BE2C (cell line): ENCODE data around the gene MFSD11.
A peak's percentile ranks its signal among the peaks of the same experiment; 100 is the strongest.
"Not testable (repeated sequence)": the region's sequence is repeated elsewhere in the genome, so short reads cannot be mapped to it uniquely, and the experiment has no call there.

Experiments
- DNase-seq: peaks from one replicate; pipeline ENCODE4 v3.0.0-alpha.2; 2020
- H3K27me3 ChIP-seq: fragments of 250-450 bp; sonication (Bioruptor Pico); 2 replicates; pipeline ENCODE4 v1.5.1; 2020; ENCODE audit warnings: mild to moderate bottlenecking
- H3K36me3 ChIP-seq: fragments of 250-450 bp; sonication (Bioruptor Pico); 2 replicates; pipeline ENCODE4 v1.5.1; 2020; ENCODE audit warnings: mild to moderate bottlenecking
- H3K4me1 ChIP-seq: fragments of 250-450 bp; sonication (Bioruptor Pico); 2 replicates; pipeline ENCODE4 v1.5.1; 2020
- H3K4me3 ChIP-seq: 2 replicates; pipeline ENCODE4 v1.5.1; 2011; ENCODE audit warnings: low read depth, low read length
- H3K9me3 ChIP-seq: fragments of 250-450 bp; sonication (Bioruptor Pico); 2 replicates; pipeline ENCODE4 v1.5.1; 2020
- TF ChIP-seq, protein P1 (sequence below): IDR thresholded peaks from 2 replicates; pipeline ENCODE4 v1.5.1; 2012; ENCODE audit warnings: mild to moderate bottlenecking, low read depth, low read length

The MFSD11 gene

DNA sequence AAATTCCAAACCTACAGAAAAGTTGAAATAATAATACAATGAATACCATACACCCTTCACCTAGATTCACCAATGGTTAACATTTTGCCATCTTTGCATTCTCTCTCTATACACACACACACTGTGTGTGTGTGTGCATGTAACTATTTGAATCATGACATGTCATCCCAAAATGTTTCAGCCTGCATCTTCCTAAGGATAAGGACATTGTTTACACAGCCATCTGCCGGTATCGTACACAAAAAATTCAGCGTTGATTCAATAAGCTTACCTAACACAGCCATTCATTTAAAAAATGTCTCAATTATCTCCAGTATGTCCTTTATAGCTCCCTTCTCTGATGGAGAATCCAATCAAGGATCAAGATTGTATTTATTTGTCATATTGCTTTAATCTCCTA, 31.1 kb upstream of the MFSD11 start:
- Histone ChIP-seq H3K27me3 (no peaks in the 10 kb centered on the region), H3K36me3 (peaks cover 12% of the 10 kb centered on the region), H3K4me1 (peaks cover 23% of the 10 kb centered on the region), H3K9me3 (no peaks in the 10 kb centered on the region), H3K4me3 (no peak overlapping the region)
- TF ChIP-seq, protein P1, sequence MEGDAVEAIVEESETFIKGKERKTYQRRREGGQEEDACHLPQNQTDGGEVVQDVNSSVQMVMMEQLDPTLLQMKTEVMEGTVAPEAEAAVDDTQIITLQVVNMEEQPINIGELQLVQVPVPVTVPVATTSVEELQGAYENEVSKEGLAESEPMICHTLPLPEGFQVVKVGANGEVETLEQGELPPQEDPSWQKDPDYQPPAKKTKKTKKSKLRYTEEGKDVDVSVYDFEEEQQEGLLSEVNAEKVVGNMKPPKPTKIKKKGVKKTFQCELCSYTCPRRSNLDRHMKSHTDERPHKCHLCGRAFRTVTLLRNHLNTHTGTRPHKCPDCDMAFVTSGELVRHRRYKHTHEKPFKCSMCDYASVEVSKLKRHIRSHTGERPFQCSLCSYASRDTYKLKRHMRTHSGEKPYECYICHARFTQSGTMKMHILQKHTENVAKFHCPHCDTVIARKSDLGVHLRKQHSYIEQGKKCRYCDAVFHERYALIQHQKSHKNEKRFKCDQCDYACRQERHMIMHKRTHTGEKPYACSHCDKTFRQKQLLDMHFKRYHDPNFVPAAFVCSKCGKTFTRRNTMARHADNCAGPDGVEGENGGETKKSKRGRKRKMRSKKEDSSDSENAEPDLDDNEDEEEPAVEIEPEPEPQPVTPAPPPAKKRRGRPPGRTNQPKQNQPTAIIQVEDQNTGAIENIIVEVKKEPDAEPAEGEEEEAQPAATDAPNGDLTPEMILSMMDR = no peak
- DNase-seq = no peak

DNA sequence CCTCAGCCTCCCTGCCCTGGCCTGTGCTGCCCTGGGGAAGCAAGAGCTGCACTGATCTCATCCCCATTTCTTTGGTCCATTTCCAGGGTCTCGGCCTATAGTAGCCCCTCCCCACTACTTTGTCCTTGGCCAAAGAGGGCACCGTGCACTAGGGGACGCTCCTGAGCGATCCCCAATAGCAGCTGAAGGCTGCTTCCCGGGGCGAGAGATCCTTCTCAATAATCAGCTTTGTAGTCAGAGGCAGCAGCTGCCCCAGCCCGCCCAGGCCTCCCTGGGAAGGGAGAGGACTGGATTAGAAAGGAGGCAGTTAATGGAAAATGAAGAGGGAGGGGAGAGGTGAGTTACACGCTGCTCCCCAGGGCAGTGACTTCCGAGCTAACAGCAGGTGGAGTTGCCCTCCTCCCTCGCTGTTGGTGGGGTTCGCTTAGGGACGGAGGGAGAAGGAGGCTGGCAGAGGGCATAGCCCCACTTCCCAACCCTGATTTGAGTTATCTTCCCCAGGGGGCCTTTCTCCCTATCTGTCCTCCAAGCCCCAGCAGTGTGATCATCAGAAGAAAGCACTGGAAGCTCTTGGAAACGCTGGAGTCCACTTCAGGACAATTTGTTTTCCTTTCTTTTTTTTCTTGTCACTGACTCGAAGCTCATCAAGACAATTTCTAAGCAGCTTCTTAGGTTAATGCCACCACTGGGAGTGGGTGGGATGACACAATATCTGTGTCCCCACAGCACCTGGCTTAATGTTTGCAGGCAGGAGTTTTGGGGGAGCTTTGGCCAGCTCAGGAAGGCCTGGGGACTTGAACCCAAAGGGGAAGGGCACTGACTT, 29.7 kb upstream of the MFSD11 start:
- H3K4me1 ChIP-seq = peaks cover 20% of the 10 kb centered on the region
- peak; percentile 71 for DNase-seq
- H3K4me3 ChIP-seq = peak overlapping the region; percentile 95
- TF ChIP-seq, protein P1 = peak; percentile 74
- H3K9me3 ChIP-seq = no peaks in the 10 kb centered on the region
- no peaks in the 10 kb centered on the region for H3K27me3 ChIP-seq
- H3K36me3 ChIP-seq = peaks cover 12% of the 10 kb centered on the region

DNA sequence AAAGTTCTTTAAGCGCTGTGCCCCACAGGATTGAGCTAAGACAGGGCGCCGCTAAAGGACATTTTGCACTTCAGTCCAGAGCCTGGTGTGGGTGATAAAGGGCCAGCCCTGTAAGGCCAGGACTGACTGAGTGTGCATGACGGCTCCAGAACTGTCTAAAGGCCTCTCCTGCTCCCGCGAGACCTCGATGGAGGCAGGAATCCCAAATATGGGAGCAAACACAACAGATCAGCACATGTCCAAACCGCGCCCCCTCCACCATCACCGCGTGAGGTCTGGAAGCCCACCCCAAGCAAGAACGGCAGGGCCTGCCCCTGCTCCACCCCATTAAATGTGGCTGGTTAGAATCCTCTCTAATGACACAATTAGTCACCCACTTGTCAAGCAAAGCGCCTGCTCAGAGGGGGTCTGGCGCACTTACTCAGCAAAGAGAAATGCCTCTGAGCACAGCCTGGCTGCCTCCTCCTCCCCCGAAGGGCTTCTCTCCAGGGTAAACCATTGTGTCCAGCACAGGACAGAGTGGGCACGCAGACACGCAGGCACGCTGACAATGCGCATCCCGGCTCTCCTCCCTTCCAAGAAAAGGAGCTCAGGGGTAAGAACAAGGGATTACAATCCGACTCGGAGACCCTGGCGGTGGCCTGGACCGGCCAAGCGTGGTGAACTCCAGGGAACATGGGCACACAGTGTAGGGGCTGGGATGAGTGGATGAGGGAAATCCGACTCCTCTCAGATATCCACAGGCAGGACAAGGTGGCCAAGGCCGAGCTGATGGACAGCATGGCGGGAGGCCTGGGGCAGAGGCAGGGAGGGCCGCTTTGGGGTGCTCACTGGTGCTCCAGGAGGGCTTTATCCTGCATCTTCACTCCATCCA, 28.6 kb upstream of the MFSD11 start:
- DNase-seq = peak; percentile 96
- Histone ChIP-seq H3K4me1 (peaks cover 20% of the 10 kb centered on the region), H3K36me3 (peaks cover 20% of the 10 kb centered on the region), H3K27me3 (no peaks in the 10 kb centered on the region), H3K4me3 (peak overlapping the region; percentile 95), H3K9me3 (no peaks in the 10 kb centered on the region)
- TF ChIP-seq, protein P1 = no peak

DNA sequence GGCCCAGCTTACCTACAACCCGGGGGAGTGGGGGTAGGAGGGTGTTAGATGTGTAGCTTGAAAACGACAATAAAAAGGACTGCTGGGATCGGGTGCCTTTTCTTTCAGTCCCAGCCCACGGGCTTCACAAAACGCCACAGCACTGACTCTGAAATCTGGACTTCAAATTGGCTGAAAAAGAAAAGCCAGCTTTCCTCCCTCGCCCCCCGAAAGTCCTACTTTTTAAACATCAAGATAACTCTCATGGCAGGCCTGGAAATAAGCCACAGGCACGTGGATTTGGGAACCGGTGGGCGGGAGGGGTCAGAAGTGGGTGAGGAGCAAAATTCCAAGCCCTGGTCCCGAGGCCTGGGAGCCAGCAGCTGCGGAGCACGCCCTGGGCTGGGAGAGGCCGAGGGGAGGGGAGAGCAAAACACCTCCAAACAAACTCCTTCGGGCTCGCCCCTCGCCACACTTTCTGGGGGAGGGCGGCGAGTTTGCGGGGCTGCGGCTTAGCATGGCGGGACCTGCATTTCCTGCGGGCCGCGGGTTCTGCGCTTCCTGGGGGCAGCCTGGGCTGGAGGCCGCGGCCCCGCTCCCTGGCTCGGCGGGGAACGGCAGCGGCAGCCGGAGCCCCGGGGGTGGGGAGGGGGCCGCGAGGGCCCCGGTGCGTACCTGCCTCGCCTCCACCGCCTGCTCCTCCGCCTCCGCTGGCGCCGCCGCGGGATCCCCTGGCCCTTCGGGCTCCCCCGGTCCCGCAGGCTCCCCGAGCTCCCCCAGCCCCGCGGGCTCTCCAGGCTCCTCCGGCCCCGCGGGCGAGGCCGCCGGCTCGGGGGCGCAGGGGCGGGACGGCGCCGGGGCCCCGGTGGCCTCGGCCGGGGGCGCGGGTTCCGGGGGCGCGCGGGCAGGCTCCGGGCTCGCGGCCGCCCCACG, 27.7 kb upstream of the MFSD11 start:
- peaks cover 20% of the 10 kb centered on the region for H3K4me1 ChIP-seq
- not testable (repeated sequence) for DNase-seq, H3K27me3 ChIP-seq, H3K9me3 ChIP-seq
- peaks cover 22% of the 10 kb centered on the region for H3K36me3 ChIP-seq
- H3K4me3 ChIP-seq = peak overlapping the region; percentile 95

DNA sequence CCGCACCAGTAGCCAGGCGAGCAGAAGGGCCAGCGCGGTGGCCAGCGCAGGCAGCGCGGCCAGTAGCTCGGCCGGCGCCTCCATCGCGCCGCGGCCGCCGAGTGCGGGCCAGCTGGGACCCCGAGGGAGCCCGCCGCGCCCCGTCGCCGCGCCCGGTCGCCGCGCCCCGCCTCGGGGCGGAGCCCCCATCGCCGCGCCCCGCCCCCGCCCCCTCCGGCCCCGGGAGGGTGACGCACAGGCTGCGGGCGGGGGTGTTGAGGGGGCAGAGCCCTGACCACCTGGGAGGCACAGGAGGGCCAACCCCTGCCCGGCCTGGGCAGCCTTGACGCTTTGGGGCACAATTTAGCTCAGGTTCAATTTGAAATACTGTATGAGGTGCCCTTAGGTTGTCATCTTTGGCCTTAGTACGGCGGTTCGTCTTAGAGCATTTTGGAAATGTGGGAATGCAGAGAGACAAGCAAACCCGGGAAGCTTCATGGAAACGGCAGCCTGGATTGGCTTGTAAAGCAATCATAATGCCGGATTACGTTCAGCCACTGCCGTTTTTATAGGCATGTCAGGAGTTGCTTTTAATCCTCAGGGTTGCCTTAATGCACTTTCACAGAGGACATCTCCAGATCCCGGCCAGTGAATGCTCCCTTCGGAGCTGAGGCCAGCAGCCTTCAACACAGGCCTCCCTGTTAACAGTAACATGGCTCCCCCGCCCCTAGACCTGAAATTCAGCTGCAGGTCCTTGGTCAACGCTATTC, 26.9 kb upstream of the MFSD11 start, which contains the start of gene MXRA7:
Gene MXRA7 (minus strand): TSS at position 103 of the 749 bp plus-strand sequence. CDS start 19 bp downstream, at position 84.
- TF ChIP-seq, protein P1 = no peak
- Histone ChIP-seq H3K36me3 (peaks cover 30% of the 10 kb centered on the region), H3K4me3 (peak within 1 kb of the TSS; percentile 95), H3K27me3 (no peaks in the 10 kb centered on the region), H3K4me1 (peaks cover 20% of the 10 kb centered on the region), H3K9me3 (no peaks in the 10 kb centered on the region)
- peak; percentile 86 for DNase-seq

DNA sequence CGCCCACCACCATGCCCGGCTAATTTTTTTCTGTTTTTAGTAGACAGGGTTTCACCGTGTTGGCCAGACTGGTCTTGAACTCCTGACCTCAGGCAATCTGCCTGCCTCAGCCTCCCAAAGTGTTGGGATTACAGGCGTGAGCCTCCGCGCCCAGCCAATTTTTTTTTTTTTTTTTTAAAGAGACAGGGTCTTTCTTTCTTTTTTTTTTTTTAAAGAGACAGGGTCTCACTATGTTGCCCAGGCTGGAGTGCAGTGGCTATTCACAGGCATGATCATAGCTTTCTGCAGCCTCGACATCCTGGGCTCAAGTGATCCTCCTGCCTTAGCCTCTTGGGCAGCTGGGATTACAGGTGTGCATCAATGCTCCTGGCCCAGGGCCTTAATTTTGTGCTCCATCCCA, 25.6 kb upstream of the MFSD11 start:
- not testable (repeated sequence) for DNase-seq, H3K27me3 ChIP-seq, H3K4me3 ChIP-seq, H3K9me3 ChIP-seq
- Histone ChIP-seq H3K4me1 (peaks cover 24% of the 10 kb centered on the region), H3K36me3 (peaks cover 40% of the 10 kb centered on the region)
